Inferior parietal cortex (tissue), 1 donor: ENCODE data around the gene CORO7.

Experiments
- DNase-seq: peaks from one replicate; pipeline ENCODE4 v3.0.0-alpha.2; 2016; ENCODE audit errors: extremely low spot score

CORO7 gene

GRCh38 chr16:4372001-4372577 lies 44.3 kb downstream of the CORO7 start:
- DNase-seq: no peak

- DNase-seq: peak; percentile 73
Measured at GRCh38 chr16:4371357-4372000, 44.9 kb downstream of the CORO7 start, which contains the start of gene VASN. Gene VASN, plus strand, starts transcription at chr16:4371848. Its CDS starts 9,030 bp downstream, at chr16:4380878.

GRCh38 chr16:4370570-4371356 lies 45.6 kb downstream of the CORO7 start:
- no peak for DNase-seq

GRCh38 chr16:4370151-4370550 lies 46.2 kb downstream of the CORO7 start:
- DNase-seq: no peak

- no peak for DNase-seq
Measured at GRCh38 chr16:4369007-4369733, 47.2 kb downstream of the CORO7 start.

GRCh38 chr16:4367393-4367856 lies 49.0 kb downstream of the CORO7 start:
- DNase-seq: no peak

DNA sequence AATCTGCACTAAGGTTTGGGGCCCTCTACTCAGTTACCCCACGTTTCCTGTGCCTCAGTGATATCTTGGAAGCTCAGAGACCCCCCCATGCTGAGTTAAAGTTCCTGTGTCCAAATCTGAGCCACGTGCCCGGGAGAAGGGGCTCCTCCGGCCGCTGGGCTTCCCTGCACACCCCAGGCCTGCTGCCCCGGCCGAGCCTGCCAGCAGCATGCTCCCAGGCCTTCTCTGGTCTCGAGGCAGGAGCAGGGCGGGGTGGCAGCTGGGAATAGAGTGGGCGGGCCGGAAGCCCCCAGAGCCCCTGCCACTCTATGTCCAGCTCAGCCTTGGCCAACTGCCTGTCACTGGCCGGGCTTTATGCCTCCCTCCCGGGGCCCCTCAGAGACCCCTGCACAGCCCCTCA lies 50.4 kb downstream of the CORO7 start:
- DNase-seq: no peak

DNA sequence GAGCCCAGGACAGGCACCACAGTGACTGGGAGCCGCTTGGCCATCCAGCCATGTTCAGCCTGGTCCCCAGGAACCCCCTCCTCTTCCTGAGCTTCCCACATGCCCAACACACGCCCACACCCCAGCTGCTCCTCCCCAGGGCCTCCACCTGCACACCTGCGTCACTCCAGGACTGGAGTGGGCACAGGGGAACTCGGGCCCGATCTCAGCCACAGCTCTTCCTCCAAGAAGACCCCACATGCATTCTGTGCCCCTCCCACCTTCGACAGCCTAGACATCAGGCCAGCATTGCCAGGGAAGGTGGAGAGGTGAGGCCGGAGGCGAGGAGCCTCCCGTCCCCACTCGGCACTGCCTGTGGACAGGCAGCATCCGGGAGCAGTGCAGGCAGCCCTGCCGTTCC lies 50.8 kb downstream of the CORO7 start:
- DNase-seq: no peak

GRCh38 chr16:4365014-4365406 lies 51.4 kb downstream of the CORO7 start:
- no peak for DNase-seq

DNA sequence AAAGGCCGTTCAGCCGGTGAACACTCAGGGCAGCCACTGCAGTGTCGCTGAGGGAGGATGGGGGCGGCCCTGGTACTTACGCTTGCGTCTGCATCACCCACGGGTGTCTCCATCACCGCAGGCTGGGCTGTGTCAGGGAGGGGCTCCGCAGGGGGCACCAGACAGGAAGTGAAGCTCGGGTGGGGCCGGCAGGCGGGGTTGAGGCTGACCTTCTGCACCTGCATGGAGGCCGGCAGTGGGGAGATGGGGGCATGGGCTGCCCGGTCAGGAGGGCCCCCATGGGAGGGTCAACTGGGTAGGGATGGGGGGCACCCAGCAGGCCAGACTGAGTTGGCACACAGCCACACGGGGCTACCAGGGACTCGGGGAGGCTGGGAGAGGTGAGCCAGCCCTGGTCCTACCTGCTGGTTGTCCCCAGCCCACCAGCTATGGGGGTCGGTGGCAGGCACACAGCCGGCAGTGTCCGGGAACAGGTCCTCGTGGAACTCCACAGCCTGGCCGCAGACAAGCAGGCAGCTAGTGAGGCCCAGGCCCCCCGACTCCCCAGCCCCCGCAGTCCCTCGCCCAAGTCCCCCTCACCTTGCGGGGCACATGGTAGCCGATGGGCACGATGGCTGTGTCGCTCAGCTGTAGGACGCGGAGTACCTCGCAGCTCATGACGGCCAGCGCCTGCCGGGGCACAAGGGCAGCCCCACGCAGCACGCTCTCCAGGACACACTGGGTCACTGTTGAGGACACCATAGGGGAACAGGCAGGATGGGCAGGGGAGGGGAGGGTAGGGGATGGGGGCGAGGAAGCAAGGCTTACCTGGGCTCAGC lies 52.0 kb downstream of the CORO7 start:
- DNase-seq: no peak

- DNase-seq: no peak
Measured at GRCh38 chr16:4362476-4363135, 53.8 kb downstream of the CORO7 start.

DNA sequence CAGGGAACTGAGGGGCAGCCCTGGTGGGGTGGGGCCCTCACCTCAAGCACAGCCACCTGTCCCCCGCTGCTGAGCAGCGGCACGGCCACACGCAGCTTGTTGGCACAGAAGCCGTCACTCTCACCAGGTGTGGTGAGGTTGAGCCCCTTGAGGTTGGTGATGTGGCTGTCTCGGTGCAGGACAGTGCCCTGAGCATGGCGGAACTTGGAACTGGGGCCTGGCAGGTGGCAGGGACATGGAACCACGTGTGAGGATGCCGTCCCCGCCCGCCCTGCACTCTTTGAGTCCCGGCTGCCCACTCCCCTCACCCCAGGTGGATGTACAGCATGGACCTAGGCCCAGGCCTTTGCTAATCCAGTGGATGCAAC lies 54.5 kb downstream of the CORO7 start:
- no peak for DNase-seq

- DNase-seq: no peak
Measured at GRCh38 chr16:4361033-4361943, 55.1 kb downstream of the CORO7 start.

DNA sequence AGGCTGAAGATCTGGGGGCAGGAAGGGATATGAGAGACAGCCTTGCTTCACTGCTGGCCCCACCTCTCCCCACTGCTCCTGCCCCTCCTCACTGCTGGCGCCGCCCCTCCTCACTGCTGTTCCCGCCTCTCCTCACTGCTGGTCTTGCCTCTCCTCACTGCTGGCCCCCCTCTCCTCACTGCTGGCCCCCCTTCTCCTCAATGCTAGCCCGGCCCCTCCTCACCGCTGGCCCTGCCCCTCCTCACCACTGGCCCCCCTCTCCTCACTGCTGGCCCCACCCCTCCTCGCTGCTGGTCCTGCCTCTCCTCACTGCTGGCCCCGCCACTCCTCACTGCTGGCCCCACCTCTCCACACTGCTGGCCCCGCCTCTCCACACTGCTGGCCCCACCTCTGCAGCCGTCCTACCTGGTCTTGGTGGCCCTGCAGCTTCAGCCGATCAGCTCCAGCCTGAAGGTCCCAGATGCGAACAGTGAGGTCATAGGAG lies 55.8 kb downstream of the CORO7 start:
- no peak for DNase-seq

DNA sequence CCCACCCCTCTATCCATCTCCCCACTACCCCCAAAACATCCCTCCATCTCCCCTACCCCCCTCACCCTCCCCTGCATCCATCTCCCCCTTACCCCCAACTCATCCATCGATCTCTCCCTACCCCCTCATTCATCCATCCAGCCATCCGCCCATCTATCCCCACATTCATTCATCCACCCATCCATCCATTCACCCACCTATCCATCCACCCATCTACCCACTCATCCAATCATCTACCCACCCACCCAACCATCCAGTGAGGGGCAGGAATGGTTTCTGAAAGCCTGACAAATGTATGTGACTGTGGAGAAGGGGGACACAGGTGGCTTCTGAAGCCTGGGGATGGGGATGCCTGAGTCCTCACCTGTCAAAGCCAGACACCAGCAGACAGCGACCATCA lies 56.5 kb downstream of the CORO7 start:
- DNase-seq: no peak

GRCh38 chr16:4358831-4359561 lies 57.4 kb downstream of the CORO7 start:
- no peak for DNase-seq

DNA sequence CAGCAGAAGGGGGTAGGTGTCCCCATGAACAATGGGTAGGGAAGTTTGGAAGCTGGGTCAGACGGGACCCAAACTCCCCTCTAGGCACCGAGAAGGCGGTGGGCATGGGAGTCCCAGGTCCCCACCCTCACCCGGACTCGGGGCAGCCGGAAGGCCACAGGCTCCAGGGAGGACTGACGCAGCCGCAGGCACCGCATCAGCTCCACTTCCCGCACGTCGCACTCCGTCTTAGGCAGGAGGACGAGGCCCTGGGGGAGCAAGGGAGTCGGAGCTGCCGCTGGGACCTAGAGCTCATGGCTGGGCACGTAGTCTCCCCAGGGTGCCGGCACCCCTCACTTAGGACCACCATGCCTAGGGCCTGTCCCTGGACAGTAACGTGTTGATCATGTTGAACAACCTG lies 58.2 kb downstream of the CORO7 start:
- no peak for DNase-seq

DNA sequence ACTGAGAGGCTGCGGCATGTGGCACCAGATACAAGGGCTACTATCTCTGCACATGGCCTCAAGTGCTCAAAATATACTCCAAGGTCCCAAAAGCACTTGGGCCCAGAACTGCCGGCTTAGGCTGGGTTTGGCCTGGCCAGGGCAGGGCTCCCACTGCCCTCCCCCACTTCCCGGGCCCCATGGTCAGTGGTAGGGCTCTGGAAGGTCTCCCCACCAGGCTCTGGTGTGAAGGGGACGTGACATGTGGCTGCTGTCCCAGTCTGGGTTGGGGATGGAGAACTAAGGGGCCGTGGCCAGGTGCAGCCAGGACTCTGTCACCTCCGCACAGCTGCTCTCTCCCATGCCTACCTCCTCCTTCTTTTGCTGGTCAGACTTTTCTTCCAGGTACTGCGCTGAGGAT lies 59.6 kb downstream of the CORO7 start:
- no peak for DNase-seq
